Lung (tissue), 12 donors: ENCODE data around the gene ANTXRL. TPM values are rescaled to one million over a fixed set of nuclear protein-coding genes. Genes with fewer than 3 reads are reported as not detected.
"Not testable (repeated sequence)": the region's sequence is repeated elsewhere in the genome, so short reads cannot be mapped to it uniquely, and the experiment has no call there.

Source experiments
- ATAC-seq: fragments of 200-7000 bp; cut with Tn5 transposase; one replicate; pipeline ENCODE4 v1.9.1; 2020; ENCODE audit warnings: moderate number of reproducible peaks; ENCODE audit not compliant: insufficient read depth, low FRiP score
- DNase-seq, 3 donors: peaks; one replicate each; pipeline ENCODE4 v3.0.0-alpha.2; 2013 to 2017
- H3K27ac ChIP-seq, 2 donors: one replicate each; pipeline ENCODE4 v1.5.1; 2013; ENCODE audit warnings: mild to moderate bottlenecking in 2 of 2, moderate library complexity in 2 of 2, control low read depth in 1 of 2, inconsistent platforms in 1 of 2, low read depth in 1 of 2, low read length in 1 of 2
- H3K27me3 ChIP-seq, 3 donors: one replicate each; pipeline ENCODE4 v1.5.1; 2013; ENCODE audit warnings: low read length in 2 of 3; ENCODE audit not compliant: control insufficient read depth in 3 of 3, insufficient read depth in 3 of 3
- H3K36me3 ChIP-seq, 4 donors: one replicate each; pipeline ENCODE4 v1.5.1; 2013; ENCODE audit warnings: low read length in 4 of 4, mild to moderate bottlenecking in 1 of 4, moderate library complexity in 1 of 4; ENCODE audit not compliant: control insufficient read depth in 4 of 4, insufficient read depth in 4 of 4
- H3K4me1 ChIP-seq, 5 donors: one replicate each; pipeline ENCODE4 v1.5.1; 2013; ENCODE audit warnings: low read length in 5 of 5, mild to moderate bottlenecking in 2 of 5, moderate library complexity in 1 of 5; ENCODE audit not compliant: control insufficient read depth in 5 of 5, insufficient read depth in 5 of 5
- H3K4me3 ChIP-seq: one replicate; pipeline ENCODE4 v1.5.1; 2013; ENCODE audit warnings: mild to moderate bottlenecking, control low read depth, moderate library complexity
- H3K9ac ChIP-seq, 2 donors: one replicate each; pipeline ENCODE4 v1.5.1; 2013; ENCODE audit warnings: low read length in 2 of 2, control low read depth in 1 of 2; ENCODE audit not compliant: insufficient read depth in 1 of 2
- H3K9me3 ChIP-seq, 4 donors: one replicate each; pipeline ENCODE4 v1.5.1; 2013; ENCODE audit warnings: low read length in 3 of 4, mild to moderate bottlenecking in 1 of 4, moderate library complexity in 1 of 4; ENCODE audit not compliant: control insufficient read depth in 4 of 4, insufficient read depth in 3 of 4
- CTCF ChIP-seq: IDR thresholded peaks from 2 replicates; pipeline ENCODE4 v1.5.1; 2012; ENCODE audit warnings: mild to moderate bottlenecking; ENCODE audit errors: control extremely low read depth, extremely low read depth
- WGBS, 2 donors: extraction: QIAGEN DNeasy Blood & Tissue Kit; methylation state at CpG; one replicate each; pipeline ENCODE4 v1.1.7; 2013; 5-methylcytosine and 5-hydroxymethylcytosine counted together
- polyA plus RNA-seq, 2 donors: library from polyadenylated mRNA; stranded (reverse); fragments of 200-250 nt; gene quantifications; one replicate each; pipeline ENCODE4 v1.2.1, GENCODE V29; 2013
- total RNA-seq, 2 donors: library from RNA; depleted of rRNA in 1 of 2; stranded (reverse); fragments of >200 nt in 1 of 2; gene quantifications; one replicate each; pipeline ENCODE4 v1.2.1, GENCODE V29; 2014 to 2021
- donor health status: control.
- donor health status: control.
- donor health status: Bipolar disorder and iron deficiency.
- donor health status: healthy.
- donor health status: DM: yes; HTN: yes; CAD: no.

Gene ANTXRL
- total and polyA plus RNA-seq, 4 donors = not detected

- Histone ChIP-seq H3K27ac (no peak overlapping the region), H3K27me3 (no peaks in the 10 kb centered on the region), H3K4me1 (peaks cover 0 to 3% (median 0%) of the 10 kb centered on the region in 5 donors), H3K36me3 (no peaks in the 10 kb centered on the region), H3K9me3 (no peaks in the 10 kb centered on the region), H3K9ac (no peak overlapping the region), H3K4me3 (no peak overlapping the region)
- WGBS, 2 donors = 73 to 77% methylated on average over 10 of the region's 10 CpGs
- ATAC-seq (no peak), DNase-seq (no peak)
- no peak for TF ChIP-seq CTCF
These were observed 19.4 kb upstream of the ANTXRL start for GRCh38 chr10:46267132-46267985.

- WGBS, 2 donors = 70 to 79% methylated on average over 9 to 10 of the region's 10 CpGs
- H3K9ac ChIP-seq = no peak overlapping the region
- no peak for DNase-seq
- no peak overlapping the region for H3K4me3 ChIP-seq
- TF ChIP-seq CTCF = no peak
- H3K36me3 ChIP-seq = no peaks in the 10 kb centered on the region
- H3K4me1 ChIP-seq = peaks cover 0 to 3% (median 0%) of the 10 kb centered on the region in 5 donors
- H3K27me3 ChIP-seq = no peaks in the 10 kb centered on the region
- no peak for ATAC-seq
- H3K27ac ChIP-seq = no peak overlapping the region
- H3K9me3 ChIP-seq = no peaks in the 10 kb centered on the region
These were observed 18.5 kb upstream of the ANTXRL start for GRCh38 chr10:46268076-46268881.

- WGBS, 2 donors = 72 to 84% methylated on average over 3 of the region's 3 CpGs
- not testable (repeated sequence) for DNase-seq, H3K27me3 ChIP-seq, ATAC-seq, H3K9me3 ChIP-seq, H3K4me3 ChIP-seq, H3K36me3 ChIP-seq, H3K27ac ChIP-seq, H3K9ac ChIP-seq, H3K4me1 ChIP-seq
These were observed 17.2 kb upstream of the ANTXRL start for GRCh38 chr10:46269554-46270053.
